Measurements from ENCODE around the gene PTGFRN.
A peak's percentile ranks its signal among the peaks of the same experiment; 100 is the strongest.
"Not testable (repeated sequence)": the region's sequence is repeated elsewhere in the genome, so short reads cannot be mapped to it uniquely, and the experiment has no call there.

The PTGFRN gene
- long read RNA-seq, partial matches to known transcripts: 0 of 2 reads
- long read RNA-seq, other reads (novel, unspliced or antisense): 2 of 2 reads

GRCh38 chr1:116909512-116910378 lies at the start of gene PTGFRN:
Gene PTGFRN (plus strand): TSS chr1:116909916. CDS start chr1:116910204, 288 bp downstream.
- H3K4me3 ChIP-seq (replicated peaks; ENCODE audit: insufficient read depth, low read length): peak within 1 kb of the TSS; percentile 67
- peak; percentile 30; the same call in 1 of the 2 replicates for TF ChIP-seq SPI1 (IDR thresholded peaks at IDR 0.05; ENCODE audit: borderline replicate concordance, low read depth)
- TF ChIP-seq POLR2AphosphoS5 (IDR thresholded peaks at IDR 0.05; ENCODE audit: low read depth): no peak
- no peak for TF ChIP-seq REST (IDR thresholded peaks at IDR 0.05; ENCODE audit: insufficient replicate concordance, low read depth)
- TF ChIP-seq, protein P1, sequence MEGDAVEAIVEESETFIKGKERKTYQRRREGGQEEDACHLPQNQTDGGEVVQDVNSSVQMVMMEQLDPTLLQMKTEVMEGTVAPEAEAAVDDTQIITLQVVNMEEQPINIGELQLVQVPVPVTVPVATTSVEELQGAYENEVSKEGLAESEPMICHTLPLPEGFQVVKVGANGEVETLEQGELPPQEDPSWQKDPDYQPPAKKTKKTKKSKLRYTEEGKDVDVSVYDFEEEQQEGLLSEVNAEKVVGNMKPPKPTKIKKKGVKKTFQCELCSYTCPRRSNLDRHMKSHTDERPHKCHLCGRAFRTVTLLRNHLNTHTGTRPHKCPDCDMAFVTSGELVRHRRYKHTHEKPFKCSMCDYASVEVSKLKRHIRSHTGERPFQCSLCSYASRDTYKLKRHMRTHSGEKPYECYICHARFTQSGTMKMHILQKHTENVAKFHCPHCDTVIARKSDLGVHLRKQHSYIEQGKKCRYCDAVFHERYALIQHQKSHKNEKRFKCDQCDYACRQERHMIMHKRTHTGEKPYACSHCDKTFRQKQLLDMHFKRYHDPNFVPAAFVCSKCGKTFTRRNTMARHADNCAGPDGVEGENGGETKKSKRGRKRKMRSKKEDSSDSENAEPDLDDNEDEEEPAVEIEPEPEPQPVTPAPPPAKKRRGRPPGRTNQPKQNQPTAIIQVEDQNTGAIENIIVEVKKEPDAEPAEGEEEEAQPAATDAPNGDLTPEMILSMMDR (IDR thresholded peaks at IDR 0.05; ENCODE audit: insufficient read depth, low read length): no peak
- no peaks in the 10 kb centered on the region for H3K27me3 ChIP-seq (ENCODE audit: insufficient read depth, poor library complexity, severe bottlenecking)
- peak; percentile 52 for DNase-seq (ENCODE audit: low read depth in 1 of 2, low spot score in 1 of 2)
- no peak within 1 kb of the TSS for H3K27ac ChIP-seq (replicated peaks)

GRCh38 chr1:116860167-116860566 lies 49.5 kb upstream of the PTGFRN start:
- not testable (repeated sequence) for H3K27ac ChIP-seq (replicated peaks); H3K27me3 ChIP-seq (ENCODE audit: insufficient read depth, poor library complexity, severe bottlenecking); DNase-seq (ENCODE audit: low read depth in 1 of 2, low spot score in 1 of 2); H3K4me3 ChIP-seq (replicated peaks; ENCODE audit: insufficient read depth, low read length)

DNA sequence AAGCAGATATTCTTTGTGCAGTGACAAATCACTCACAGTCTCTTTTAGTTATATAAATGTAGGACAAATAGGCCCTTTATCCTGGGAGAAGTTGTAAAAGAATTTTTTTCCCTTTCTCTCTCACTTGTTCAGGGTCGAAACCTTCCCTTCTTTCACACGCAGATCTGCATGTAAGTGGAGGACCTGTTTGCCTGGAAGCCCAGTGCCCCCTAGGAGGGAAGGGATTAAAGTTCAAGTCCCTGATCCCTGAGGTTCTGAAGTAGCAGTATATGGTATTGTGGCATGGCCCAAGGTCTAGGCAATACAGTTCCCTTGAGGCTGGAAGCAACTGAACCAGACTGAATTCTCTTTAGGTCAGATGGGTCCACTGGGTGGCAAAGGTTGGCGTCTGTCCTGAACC lies 48.6 kb upstream of the PTGFRN start:
- Histone ChIP-seq H3K4me3 (replicated peaks; ENCODE audit: insufficient read depth, low read length) (no peak overlapping the region), H3K27ac (replicated peaks) (no peak overlapping the region), H3K27me3 (ENCODE audit: insufficient read depth, poor library complexity, severe bottlenecking) (no peaks in the 10 kb centered on the region)
- TF ChIP-seq, protein P1 (IDR thresholded peaks at IDR 0.05; ENCODE audit: insufficient read depth, low read length): no peak
- TF ChIP-seq GABPA (IDR thresholded peaks at IDR 0.05; ENCODE audit: low read depth): no peak
- no peak for TF ChIP-seq SPI1 (IDR thresholded peaks at IDR 0.05; ENCODE audit: borderline replicate concordance, low read depth)
- no peak for TF ChIP-seq REST (IDR thresholded peaks at IDR 0.05; ENCODE audit: insufficient replicate concordance, low read depth)
- no peak for TF ChIP-seq POLR2AphosphoS5 (IDR thresholded peaks at IDR 0.05; ENCODE audit: low read depth)
- no peak for DNase-seq (ENCODE audit: low read depth in 1 of 2, low spot score in 1 of 2)

DNA sequence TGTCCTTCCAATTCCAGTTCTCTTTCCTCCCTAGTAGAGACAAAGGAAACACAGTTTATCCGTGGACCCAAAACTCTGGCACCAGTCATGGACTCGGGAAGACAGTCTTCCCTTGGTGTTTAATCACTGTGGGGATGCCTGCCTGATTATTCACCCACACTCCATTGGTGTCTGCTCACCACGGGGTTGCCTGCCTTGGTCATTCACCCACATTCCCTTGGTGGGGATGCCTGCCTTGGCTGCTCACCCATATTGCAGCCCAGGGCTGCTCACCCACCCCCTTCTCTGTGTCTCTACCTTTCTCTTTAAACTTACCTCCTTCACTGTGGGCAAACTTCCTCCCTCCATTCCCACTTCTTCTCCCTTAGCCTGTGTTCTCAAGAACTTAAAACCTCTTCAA lies 46.7 kb upstream of the PTGFRN start:
- H3K4me3 ChIP-seq (replicated peaks; ENCODE audit: insufficient read depth, low read length); H3K27me3 ChIP-seq (ENCODE audit: insufficient read depth, poor library complexity, severe bottlenecking); DNase-seq (ENCODE audit: low read depth in 1 of 2, low spot score in 1 of 2); H3K27ac ChIP-seq (replicated peaks): not testable (repeated sequence)

- not testable (repeated sequence) for H3K27ac ChIP-seq (replicated peaks); H3K4me3 ChIP-seq (replicated peaks; ENCODE audit: insufficient read depth, low read length); H3K27me3 ChIP-seq (ENCODE audit: insufficient read depth, poor library complexity, severe bottlenecking); DNase-seq (ENCODE audit: low read depth in 1 of 2, low spot score in 1 of 2)
These were observed 43.2 kb upstream of the PTGFRN start for GRCh38 chr1:116866478-116866877.
